NK-92 treated with Interleukin-12 subunit alpha and Interleukin-12 subunit beta, amount 100 ng/mL, for 24 hours (cell line): ENCODE results near the gene LAP3.
"Not testable (repeated sequence)": the region's sequence is repeated elsewhere in the genome, so short reads cannot be mapped to it uniquely, and the experiment has no call there.

ENCODE experiments used
- DNase-seq: peaks from one replicate; lab custom pipeline; 2025; lab: John Stamatoyannopoulos, UW

Gene LAP3

GRCh38 chr4:17562157-17562556 lies 14.8 kb upstream of the LAP3 start:
- no peak for DNase-seq

GRCh38 chr4:17565846-17566245 lies 11.2 kb upstream of the LAP3 start:
- no peak for DNase-seq

- no peak for DNase-seq
Observed at GRCh38 chr4:17567271-17567670, 9.7 kb upstream of the LAP3 start.

GRCh38 chr4:17574206-17574605 lies 2.8 kb upstream of the LAP3 start:
- DNase-seq = no peak

GRCh38 chr4:17575177-17575576 lies 1.8 kb upstream of the LAP3 start:
- DNase-seq = not testable (repeated sequence)

- peak; percentile 44 for DNase-seq
Observed at GRCh38 chr4:17577665-17578481, 875 bp downstream of the LAP3 start.

GRCh38 chr4:17578482-17578891 lies 1.5 kb downstream of the LAP3 start:
- DNase-seq = no peak

GRCh38 chr4:17580969-17581368 lies 4.0 kb downstream of the LAP3 start:
- no peak for DNase-seq

GRCh38 chr4:17583276-17583675 lies 6.3 kb downstream of the LAP3 start:
- no peak for DNase-seq

GRCh38 chr4:17583941-17584340 lies 6.9 kb downstream of the LAP3 start:
- no peak for DNase-seq

- DNase-seq = no peak
Observed at GRCh38 chr4:17584521-17585213, 7.7 kb downstream of the LAP3 start.

- DNase-seq = no peak
Observed at GRCh38 chr4:17587094-17587822, 10.3 kb downstream of the LAP3 start.

- DNase-seq = no peak
Observed at GRCh38 chr4:17589355-17589754, 12.4 kb downstream of the LAP3 start.

GRCh38 chr4:17595471-17596005 lies 18.5 kb downstream of the LAP3 start:
- DNase-seq = no peak

GRCh38 chr4:17597517-17597916 lies 20.5 kb downstream of the LAP3 start:
- no peak for DNase-seq

GRCh38 chr4:17599826-17600225 lies 22.8 kb downstream of the LAP3 start:
- no peak for DNase-seq

- no peak for DNase-seq
Observed at GRCh38 chr4:17605236-17605635, 28.2 kb downstream of the LAP3 start.

- DNase-seq = no peak
Observed at GRCh38 chr4:17613761-17614415, 36.9 kb downstream of the LAP3 start.

- DNase-seq = peak; percentile 90
Observed at GRCh38 chr4:17614416-17615299, 37.7 kb downstream of the LAP3 start, which contains the start of gene MED28. Gene MED28, plus strand, starts transcription at chr4:17614641. Its CDS starts 14 bp downstream, at chr4:17614655.

GRCh38 chr4:17616283-17616682 lies 39.3 kb downstream of the LAP3 start:
- no peak for DNase-seq

- no peak for DNase-seq
Observed at GRCh38 chr4:17618926-17619325, 41.9 kb downstream of the LAP3 start.
